Suprapubic skin (tissue), 3 donors: ENCODE results near the gene CUBN.

Source experiments
- EP300 ChIP-seq: sonication (generic); formaldehyde crosslinking; IDR thresholded peaks from one replicate; pipeline ENCODE4 v1.6.1; 2017; ENCODE audit warnings: antibody characterized with exemption
- POLR2A ChIP-seq, 2 donors: fragments of 450-650 bp; IDR thresholded peaks; one replicate each; pipeline ENCODE4 v1.6.1; 2017; ENCODE audit warnings: antibody characterized with exemption in 2 of 2, mild to moderate bottlenecking in 2 of 2, moderate library complexity in 2 of 2
- TF ChIP-seq, protein P1 (sequence below), 2 donors: fragments of 200-600 bp in 1 of 2; fragments of 450-650 bp in 1 of 2; sonication (generic) in 1 of 2; IDR thresholded peaks; one replicate each; pipeline ENCODE4 v1.5.1; 2016 to 2019; ENCODE audit warnings: antibody characterized with exemption in 2 of 2, mild to moderate bottlenecking in 1 of 2, moderate library complexity in 1 of 2

DNA sequence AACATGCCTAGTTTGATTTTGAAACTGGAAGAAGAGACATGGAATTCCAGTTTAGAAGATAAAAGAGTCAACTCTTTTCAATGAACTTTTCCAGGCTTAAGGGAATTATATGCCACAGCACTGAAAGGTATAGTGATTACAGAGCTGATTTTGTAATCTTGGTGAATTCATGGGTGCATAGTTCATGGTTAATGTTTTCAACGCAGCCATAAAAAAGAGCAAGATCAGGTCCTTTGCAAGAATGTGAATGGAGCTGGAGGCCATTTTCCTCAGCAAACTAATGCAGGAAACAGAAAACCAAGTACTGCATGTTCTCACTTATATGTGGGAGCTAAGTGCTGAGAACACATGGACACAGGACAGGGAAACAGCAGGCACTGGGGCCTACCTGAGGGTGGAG is 94.2 kb downstream of the CUBN start:
- TF ChIP-seq, protein P1, sequence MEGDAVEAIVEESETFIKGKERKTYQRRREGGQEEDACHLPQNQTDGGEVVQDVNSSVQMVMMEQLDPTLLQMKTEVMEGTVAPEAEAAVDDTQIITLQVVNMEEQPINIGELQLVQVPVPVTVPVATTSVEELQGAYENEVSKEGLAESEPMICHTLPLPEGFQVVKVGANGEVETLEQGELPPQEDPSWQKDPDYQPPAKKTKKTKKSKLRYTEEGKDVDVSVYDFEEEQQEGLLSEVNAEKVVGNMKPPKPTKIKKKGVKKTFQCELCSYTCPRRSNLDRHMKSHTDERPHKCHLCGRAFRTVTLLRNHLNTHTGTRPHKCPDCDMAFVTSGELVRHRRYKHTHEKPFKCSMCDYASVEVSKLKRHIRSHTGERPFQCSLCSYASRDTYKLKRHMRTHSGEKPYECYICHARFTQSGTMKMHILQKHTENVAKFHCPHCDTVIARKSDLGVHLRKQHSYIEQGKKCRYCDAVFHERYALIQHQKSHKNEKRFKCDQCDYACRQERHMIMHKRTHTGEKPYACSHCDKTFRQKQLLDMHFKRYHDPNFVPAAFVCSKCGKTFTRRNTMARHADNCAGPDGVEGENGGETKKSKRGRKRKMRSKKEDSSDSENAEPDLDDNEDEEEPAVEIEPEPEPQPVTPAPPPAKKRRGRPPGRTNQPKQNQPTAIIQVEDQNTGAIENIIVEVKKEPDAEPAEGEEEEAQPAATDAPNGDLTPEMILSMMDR (IDR thresholded peaks at IDR 0.05), result no peak
- TF ChIP-seq EP300 (no peak), POLR2A (IDR thresholded peaks at IDR 0.05) (no peak)
